ENCODE measurements around the gene OAS1. TPM values are rescaled to one million over a fixed set of nuclear protein-coding genes. Genes with fewer than 3 reads are reported as not detected.

The OAS1 gene
- total RNA-seq, 2 experiments from 2014 or later: 2.6 to 3.4 TPM

- no peaks in the 10 kb centered on the region for H3K4me1 Mint-ChIP-seq (ENCODE audit: low read depth)
- H3K9me3 ChIP-seq (ENCODE audit: control insufficient read depth in 1 of 2, insufficient read depth in 1 of 2, low read length in 2 of 2): no peaks in the 10 kb centered on the region
- H3K27me3 ChIP-seq (ENCODE audit: control insufficient read depth in 1 of 2, insufficient read depth in 2 of 2, low read length in 2 of 2): peaks cover 4 to 8% of the 10 kb centered on the region in 2 experiments
- TF ChIP-seq CTCF (IDR thresholded peaks at IDR 0.05): no peak
- ATAC-seq (ENCODE audit: poor library complexity): no peak
- no peak overlapping the region for H3K4me3 Mint-ChIP-seq
- no peak overlapping the region for H3K4me3 ChIP-seq (ENCODE audit: low read length)
- no peaks in the 10 kb centered on the region for H3K36me3 Mint-ChIP-seq (ENCODE audit: low read depth)
- no peaks in the 10 kb centered on the region for H3K36me3 ChIP-seq (ENCODE audit: insufficient read depth, low read length)
- H3K9me3 Mint-ChIP-seq: no peaks in the 10 kb centered on the region
- H3K27me3 Mint-ChIP-seq: peaks cover 24% of the 10 kb centered on the region
- intact Hi-C loops (cut with DNase I, micrococcal nuclease): no loop called here
- H3K27ac ChIP-seq (ENCODE audit: low read depth in 1 of 2, low read length in 2 of 2): no peak overlapping the region
- no peaks in the 10 kb centered on the region for H3K4me1 ChIP-seq (ENCODE audit: insufficient read depth, low read length)
- H3K27ac Mint-ChIP-seq: no peak overlapping the region
- ChIA-PET CTCF (no interaction called here), POLR2A (no interaction called here)
- peak in 2 of 14 experiments; percentile 30 to 39 for DNase-seq
Measured at GRCh38 chr12:112885236-112885635, 21.5 kb upstream of the OAS1 start.

GRCh38 chr12:112887550-112887949, 19.2 kb upstream of the OAS1 start:
- TF ChIP-seq CTCF (IDR thresholded peaks at IDR 0.05): no peak
- Mint-ChIP-seq H3K9me3 (no peaks in the 10 kb centered on the region), H3K27me3 (peaks cover 25% of the 10 kb centered on the region), H3K4me1 (ENCODE audit: low read depth) (no peaks in the 10 kb centered on the region), H3K36me3 (ENCODE audit: low read depth) (no peaks in the 10 kb centered on the region), H3K27ac (no peak overlapping the region), H3K4me3 (no peak overlapping the region)
- CTCF ChIA-PET: no interaction called here
- H3K27ac ChIP-seq (ENCODE audit: low read depth in 1 of 2, low read length in 2 of 2): no peak overlapping the region
- no peak overlapping the region for H3K4me3 ChIP-seq (ENCODE audit: low read length)
- ATAC-seq (ENCODE audit: poor library complexity) (no peak), DNase-seq (peak in 2 of 14 experiments; percentile 20 to 28)
- no peaks in the 10 kb centered on the region for H3K4me1 ChIP-seq (ENCODE audit: insufficient read depth, low read length)
- intact Hi-C loops (cut with DNase I, micrococcal nuclease): no loop called here
- H3K27me3 ChIP-seq (ENCODE audit: control insufficient read depth in 1 of 2, insufficient read depth in 2 of 2, low read length in 2 of 2): peaks cover 0 to 5% of the 10 kb centered on the region in 2 experiments
- POLR2A ChIA-PET: no interaction called here
- H3K9me3 ChIP-seq (ENCODE audit: control insufficient read depth in 1 of 2, insufficient read depth in 1 of 2, low read length in 2 of 2): no peaks in the 10 kb centered on the region
- no peaks in the 10 kb centered on the region for H3K36me3 ChIP-seq (ENCODE audit: insufficient read depth, low read length)

GRCh38 chr12:112891093-112892024, 15.4 kb upstream of the OAS1 start:
- Mint-ChIP-seq H3K27me3 (peaks cover 16% of the 10 kb centered on the region), H3K36me3 (ENCODE audit: low read depth) (no peaks in the 10 kb centered on the region), H3K4me1 (ENCODE audit: low read depth) (no peaks in the 10 kb centered on the region), H3K4me3 (no peak overlapping the region), H3K27ac (no peak overlapping the region), H3K9me3 (no peaks in the 10 kb centered on the region)
- no peaks in the 10 kb centered on the region for H3K9me3 ChIP-seq (ENCODE audit: control insufficient read depth in 1 of 2, insufficient read depth in 1 of 2, low read length in 2 of 2)
- no peak for ATAC-seq (ENCODE audit: poor library complexity)
- no peak overlapping the region for H3K27ac ChIP-seq (ENCODE audit: low read depth in 1 of 2, low read length in 2 of 2)
- no peak for TF ChIP-seq CTCF (IDR thresholded peaks at IDR 0.05)
- H3K36me3 ChIP-seq (ENCODE audit: insufficient read depth, low read length): no peaks in the 10 kb centered on the region
- H3K4me1 ChIP-seq (ENCODE audit: insufficient read depth, low read length): no peaks in the 10 kb centered on the region
- POLR2A ChIA-PET: no interaction called here
- H3K27me3 ChIP-seq (ENCODE audit: control insufficient read depth in 1 of 2, insufficient read depth in 2 of 2, low read length in 2 of 2): peaks cover 0 to 5% of the 10 kb centered on the region in 2 experiments
- CTCF ChIA-PET: no interaction called here
- no peak overlapping the region for H3K4me3 ChIP-seq (ENCODE audit: low read length)
- DNase-seq: no peak
- intact Hi-C loops (cut with DNase I, micrococcal nuclease): no loop called here

Data from CD4-positive, alpha-beta T cell (primary cell).